Measurements from ENCODE around the gene NPIPA1. TPM values are rescaled to one million over a fixed set of nuclear protein-coding genes. Genes with fewer than 3 reads are reported as not detected.
"Not testable (repeated sequence)": the region's sequence is repeated elsewhere in the genome, so short reads cannot be mapped to it uniquely, and the experiment has no call there.

The NPIPA1 gene
- total RNA-seq, 2 experiments from 2014 or later, result 91.5 to 94.3 TPM

DNA sequence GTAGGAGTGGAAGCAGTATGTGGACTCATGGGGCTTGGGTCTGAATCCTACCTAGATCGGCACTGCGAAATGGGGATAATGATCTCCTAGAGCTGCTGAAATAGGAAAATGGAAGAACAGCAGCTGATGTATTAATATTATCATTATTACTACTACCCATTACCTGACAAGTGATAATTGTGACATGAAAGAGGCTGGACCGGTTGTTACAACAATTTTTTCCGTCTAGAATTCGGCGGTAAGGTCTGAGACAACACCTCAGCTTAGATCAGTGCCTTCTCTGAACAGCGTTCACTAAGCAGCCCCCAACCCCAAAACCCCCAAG lies 37.0 kb downstream of the NPIPA1 start:
- ATAC-seq; CTCF ChIA-PET; DNase-seq; H3K36me3 Mint-ChIP-seq (ENCODE audit: low read depth); H3K27me3 Mint-ChIP-seq (ENCODE audit: low read depth); POLR2A ChIA-PET; H3K9me3 Mint-ChIP-seq (ENCODE audit: insufficient read depth): not testable (repeated sequence)
- Mint-ChIP-seq H3K4me1 (ENCODE audit: low read depth) (peaks cover 20% of the 10 kb centered on the region), H3K27ac (peak overlapping the region; percentile 91), H3K4me3 (peak overlapping the region; percentile 83)

DNA sequence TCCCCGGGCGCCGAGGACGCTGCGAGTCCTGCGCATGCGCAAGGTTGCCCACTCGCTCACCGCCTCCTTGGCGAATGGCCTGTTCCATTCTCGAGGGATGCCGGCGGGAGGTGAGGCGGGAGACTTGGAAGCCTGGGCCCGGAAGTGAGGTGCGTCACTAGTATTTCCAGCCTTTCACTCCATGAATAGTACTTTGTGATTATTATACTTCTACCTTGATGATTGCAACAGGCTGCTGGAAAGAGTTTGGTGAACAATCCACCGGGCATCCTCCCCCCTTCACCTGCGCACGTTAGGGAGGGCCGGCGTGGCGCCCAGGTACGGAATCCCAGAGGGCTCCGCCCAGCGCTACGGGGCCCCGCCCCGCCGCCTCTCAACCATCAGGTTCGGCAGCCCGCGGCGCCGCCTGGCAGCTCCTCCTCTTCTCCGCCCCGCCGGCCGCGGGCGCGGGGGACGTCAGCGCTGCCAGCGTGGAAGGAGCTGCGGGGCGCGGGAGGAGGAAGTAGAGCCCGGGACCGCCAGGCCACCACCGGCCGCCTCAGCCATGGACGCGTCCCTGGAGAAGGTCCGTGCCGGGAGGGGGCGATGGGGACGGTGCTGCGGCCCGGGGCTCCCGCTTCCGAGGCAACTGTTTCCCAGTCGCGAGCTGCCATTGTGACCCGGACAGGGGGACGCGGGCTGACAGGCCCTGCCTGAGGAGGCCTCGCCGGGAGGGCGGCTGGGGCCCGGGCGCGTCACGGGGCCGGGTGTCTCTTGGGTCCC lies 37.6 kb downstream of the NPIPA1 start, which contains the start of gene PDXDC1:
Gene PDXDC1, plus strand, starts transcription at position 371 of the 762 bp plus-strand sequence. Its CDS starts 174 bp downstream, at position 545.
- Mint-ChIP-seq H3K27ac (peak within 1 kb of the TSS; percentile 91), H3K4me3 (peak within 1 kb of the TSS; percentile 85), H3K4me1 (ENCODE audit: low read depth) (peaks cover 20% of the 10 kb centered on the region)
- DNase-seq (peak; percentile 97), ATAC-seq (peak; percentile 97)
- CTCF ChIA-PET; H3K36me3 Mint-ChIP-seq (ENCODE audit: low read depth); H3K27me3 Mint-ChIP-seq (ENCODE audit: low read depth); H3K9me3 Mint-ChIP-seq (ENCODE audit: insufficient read depth); POLR2A ChIA-PET: not testable (repeated sequence)

DNA sequence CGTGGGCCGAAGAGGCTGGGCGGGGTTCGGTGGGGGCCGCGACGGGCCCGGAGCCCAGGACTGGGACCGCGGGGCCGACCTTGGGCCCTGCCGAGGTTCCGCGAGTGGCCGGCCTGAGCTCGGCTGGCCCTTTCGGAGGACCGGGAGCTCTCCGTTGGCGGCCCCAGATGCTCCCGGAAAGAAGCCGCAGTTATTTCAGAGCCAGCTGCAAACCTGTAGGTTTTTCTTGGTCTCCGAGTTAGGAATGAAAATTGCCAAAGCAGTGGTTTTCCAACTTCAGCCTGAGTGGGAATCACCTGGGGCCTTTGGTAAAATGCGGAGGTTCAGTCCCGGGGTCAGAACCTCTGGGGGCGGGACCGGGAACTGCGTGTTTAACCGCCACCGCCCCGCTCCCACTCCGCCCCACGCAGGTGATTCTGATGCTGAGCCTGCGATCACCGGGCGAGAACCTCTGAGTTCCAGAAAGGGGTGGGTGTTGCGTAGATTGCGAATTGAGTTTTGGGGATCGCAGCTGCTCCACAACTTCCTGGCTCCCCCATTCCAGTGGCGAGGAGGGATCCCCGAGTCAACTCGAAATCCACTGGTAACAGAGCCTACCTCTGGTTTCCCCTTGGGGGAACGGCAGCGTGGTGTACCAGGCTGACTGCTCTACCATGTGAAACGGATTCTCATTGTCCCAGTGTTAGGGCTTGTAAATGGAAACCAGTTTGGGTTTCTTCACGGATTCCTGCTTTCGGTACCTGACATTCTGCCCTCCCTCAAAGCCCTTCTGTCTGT lies 38.4 kb downstream of the NPIPA1 start:
- DNase-seq, result peak; percentile 63
- peaks cover 20% of the 10 kb centered on the region for H3K4me1 Mint-ChIP-seq (ENCODE audit: low read depth)
- peak; percentile 29 for ATAC-seq
- H3K36me3 Mint-ChIP-seq (ENCODE audit: low read depth); POLR2A ChIA-PET; H3K27me3 Mint-ChIP-seq (ENCODE audit: low read depth); H3K9me3 Mint-ChIP-seq (ENCODE audit: insufficient read depth); CTCF ChIA-PET: not testable (repeated sequence)
- H3K27ac Mint-ChIP-seq, result peak overlapping the region; percentile 77
- peak overlapping the region; percentile 85 for H3K4me3 Mint-ChIP-seq

DNA sequence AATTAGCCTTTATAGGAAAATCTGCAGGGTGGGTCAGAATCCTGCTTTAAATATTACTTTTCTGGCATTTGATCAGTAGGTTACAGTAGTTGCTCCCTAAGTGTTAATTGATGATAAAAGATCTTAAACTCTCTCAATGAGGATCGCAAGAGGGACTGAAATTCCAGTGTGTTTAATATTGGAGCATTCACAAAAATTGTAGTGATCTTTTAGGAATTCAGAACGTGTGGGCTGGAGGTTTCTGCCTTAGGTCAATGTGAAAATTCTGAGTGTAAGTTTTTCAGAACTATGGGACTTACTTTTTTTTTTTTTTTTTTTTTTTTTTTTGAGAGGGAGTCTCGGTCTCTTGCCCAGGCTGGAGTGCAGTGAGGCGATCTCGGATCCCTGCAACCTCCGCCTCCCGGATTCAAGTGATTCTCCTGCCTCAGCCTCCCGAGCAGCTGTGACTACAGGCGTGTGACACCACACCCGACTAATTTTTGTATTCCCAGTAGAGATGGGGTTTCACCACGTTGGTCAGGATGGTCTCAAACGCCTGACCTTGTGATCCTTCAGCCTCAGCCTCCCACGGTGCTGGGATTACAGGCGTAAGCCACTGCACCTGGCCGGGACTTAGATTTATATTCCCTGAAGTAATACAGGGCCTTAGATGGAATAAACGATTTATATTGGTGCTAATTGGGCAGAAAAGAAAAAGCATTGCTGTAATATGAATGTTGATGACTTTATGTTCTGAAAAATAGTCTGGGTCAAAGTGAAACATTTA lies 39.9 kb downstream of the NPIPA1 start:
- H3K27me3 Mint-ChIP-seq (ENCODE audit: low read depth), result not testable (repeated sequence)

DNA sequence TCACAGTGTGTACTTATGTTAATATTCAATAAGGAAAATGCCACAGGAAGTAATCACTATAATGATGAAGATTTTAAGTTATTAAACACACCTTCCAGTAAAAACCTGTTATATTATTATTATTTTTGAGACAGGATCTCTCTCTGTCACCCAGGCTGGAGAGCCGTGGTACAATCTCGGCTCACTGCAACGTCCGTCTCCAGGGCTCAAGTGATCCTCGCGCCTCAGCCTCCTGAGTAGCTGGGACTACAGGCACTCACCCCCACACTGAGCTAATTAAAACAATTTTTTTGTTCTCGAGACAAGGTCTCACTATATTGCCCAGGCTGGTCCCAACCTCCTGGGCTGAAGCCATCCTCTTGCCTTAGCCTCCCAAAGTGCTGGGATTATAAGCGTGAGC lies 41.0 kb downstream of the NPIPA1 start:
- ATAC-seq; H3K9me3 Mint-ChIP-seq (ENCODE audit: insufficient read depth); POLR2A ChIA-PET; CTCF ChIA-PET; H3K4me3 Mint-ChIP-seq; H3K27me3 Mint-ChIP-seq (ENCODE audit: low read depth); H3K36me3 Mint-ChIP-seq (ENCODE audit: low read depth); DNase-seq; H3K27ac Mint-ChIP-seq: not testable (repeated sequence)
- peaks cover 20% of the 10 kb centered on the region for H3K4me1 Mint-ChIP-seq (ENCODE audit: low read depth)

More for the DNA sequence above, 39.9 kb downstream of the NPIPA1 start:
- POLR2A ChIA-PET; H3K9me3 Mint-ChIP-seq (ENCODE audit: insufficient read depth); H3K4me3 Mint-ChIP-seq; DNase-seq; H3K36me3 Mint-ChIP-seq (ENCODE audit: low read depth); ATAC-seq; CTCF ChIA-PET; H3K27ac Mint-ChIP-seq: not testable (repeated sequence)
- H3K4me1 Mint-ChIP-seq (ENCODE audit: low read depth), result peaks cover 20% of the 10 kb centered on the region

DNA sequence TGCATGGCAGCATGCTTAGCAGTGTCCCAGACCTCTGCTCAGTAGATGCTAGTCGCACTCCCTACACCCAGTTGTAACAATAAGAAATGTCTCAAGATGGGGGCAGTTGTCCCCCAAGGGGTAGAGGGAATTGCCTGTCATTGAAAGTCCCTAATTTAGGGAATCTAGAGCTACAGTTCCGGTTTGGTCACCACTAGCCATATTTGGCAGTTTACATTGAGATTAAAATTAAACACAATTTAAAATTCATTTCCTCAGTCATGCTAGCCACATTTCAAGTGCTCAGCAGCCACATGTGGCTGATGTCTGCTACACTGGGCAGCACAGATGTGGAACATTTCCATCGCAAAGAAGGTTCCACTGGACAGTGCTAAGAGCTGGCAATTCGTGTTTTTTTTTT lies 41.7 kb downstream of the NPIPA1 start:
- H3K4me1 Mint-ChIP-seq (ENCODE audit: low read depth), result peaks cover 17% of the 10 kb centered on the region
- H3K27ac Mint-ChIP-seq; H3K4me3 Mint-ChIP-seq; H3K36me3 Mint-ChIP-seq (ENCODE audit: low read depth); ATAC-seq; DNase-seq; H3K9me3 Mint-ChIP-seq (ENCODE audit: insufficient read depth); H3K27me3 Mint-ChIP-seq (ENCODE audit: low read depth); POLR2A ChIA-PET: not testable (repeated sequence)
- CTCF ChIA-PET, result interaction anchor here (0.7 kb wide), 1 partner anchor 42 kb away, joined by 3 read pairs; no protein-coding TSS in a partner anchor

DNA sequence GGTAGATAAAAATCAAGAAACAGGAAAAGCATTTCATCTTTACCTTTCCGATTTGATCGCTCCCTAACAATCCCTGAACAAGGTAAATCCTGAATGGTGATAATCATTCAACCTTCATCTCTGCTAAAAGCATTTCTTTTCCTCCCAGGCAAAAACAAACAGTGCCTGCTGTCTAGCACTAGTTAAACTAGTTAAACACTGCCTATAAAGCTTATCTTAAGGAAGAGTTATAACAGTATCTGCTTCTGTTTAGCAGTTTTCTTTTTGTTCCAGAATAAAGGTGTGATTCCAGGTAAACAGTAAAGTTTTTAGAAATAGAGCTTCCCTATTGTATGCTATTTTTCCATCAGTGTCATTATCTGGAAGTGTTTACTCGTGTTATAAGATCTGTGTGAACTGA lies 44.0 kb downstream of the NPIPA1 start:
- DNase-seq; POLR2A ChIA-PET; CTCF ChIA-PET; H3K4me1 Mint-ChIP-seq (ENCODE audit: low read depth); H3K4me3 Mint-ChIP-seq; H3K9me3 Mint-ChIP-seq (ENCODE audit: insufficient read depth); H3K27me3 Mint-ChIP-seq (ENCODE audit: low read depth); H3K27ac Mint-ChIP-seq; ATAC-seq; H3K36me3 Mint-ChIP-seq (ENCODE audit: low read depth): not testable (repeated sequence)

DNA sequence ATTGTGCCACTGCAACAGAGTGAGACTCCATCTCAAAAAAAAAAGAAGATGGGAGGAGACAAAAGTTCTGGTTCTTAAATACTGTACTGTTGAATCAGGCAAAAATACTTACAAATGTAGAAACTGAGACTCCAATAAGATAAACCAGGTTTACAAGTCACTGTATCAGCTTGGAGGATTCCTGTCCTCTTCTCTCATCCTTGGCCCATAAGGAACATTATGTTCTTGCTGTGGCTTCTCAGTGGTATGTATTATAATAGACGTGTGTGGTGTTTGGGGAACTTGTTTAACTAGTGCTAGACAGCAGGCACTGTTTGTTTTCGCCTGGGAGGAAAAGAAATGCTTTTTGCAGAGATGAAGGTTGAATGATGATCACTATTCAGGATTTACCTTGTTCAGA lies 45.3 kb downstream of the NPIPA1 start:
- H3K27ac Mint-ChIP-seq; DNase-seq; H3K4me3 Mint-ChIP-seq; H3K36me3 Mint-ChIP-seq (ENCODE audit: low read depth); H3K27me3 Mint-ChIP-seq (ENCODE audit: low read depth); CTCF ChIA-PET; ATAC-seq; POLR2A ChIA-PET; H3K9me3 Mint-ChIP-seq (ENCODE audit: insufficient read depth); H3K4me1 Mint-ChIP-seq (ENCODE audit: low read depth): not testable (repeated sequence)

DNA sequence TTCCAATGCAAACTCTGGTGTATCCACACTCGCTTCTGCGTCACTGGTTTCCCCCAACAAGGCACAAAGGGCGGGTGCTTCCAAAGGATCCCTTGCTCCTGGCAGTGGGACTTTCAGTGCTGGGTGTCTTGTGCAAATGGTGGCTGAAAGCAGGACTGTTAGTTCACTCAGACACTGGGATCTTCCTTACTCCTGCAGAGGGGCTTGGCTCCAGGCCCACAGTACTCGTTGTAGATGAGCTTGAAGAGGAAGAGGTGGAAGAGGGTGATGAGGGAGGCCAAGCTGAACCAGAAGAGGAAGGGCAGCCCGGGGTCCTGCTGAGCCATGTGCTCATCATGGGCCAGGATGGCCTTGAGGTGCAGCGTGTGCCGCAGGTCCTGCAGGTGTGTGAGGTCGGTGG lies 50.8 kb downstream of the NPIPA1 start:
- not testable (repeated sequence) for H3K27ac Mint-ChIP-seq

DNA sequence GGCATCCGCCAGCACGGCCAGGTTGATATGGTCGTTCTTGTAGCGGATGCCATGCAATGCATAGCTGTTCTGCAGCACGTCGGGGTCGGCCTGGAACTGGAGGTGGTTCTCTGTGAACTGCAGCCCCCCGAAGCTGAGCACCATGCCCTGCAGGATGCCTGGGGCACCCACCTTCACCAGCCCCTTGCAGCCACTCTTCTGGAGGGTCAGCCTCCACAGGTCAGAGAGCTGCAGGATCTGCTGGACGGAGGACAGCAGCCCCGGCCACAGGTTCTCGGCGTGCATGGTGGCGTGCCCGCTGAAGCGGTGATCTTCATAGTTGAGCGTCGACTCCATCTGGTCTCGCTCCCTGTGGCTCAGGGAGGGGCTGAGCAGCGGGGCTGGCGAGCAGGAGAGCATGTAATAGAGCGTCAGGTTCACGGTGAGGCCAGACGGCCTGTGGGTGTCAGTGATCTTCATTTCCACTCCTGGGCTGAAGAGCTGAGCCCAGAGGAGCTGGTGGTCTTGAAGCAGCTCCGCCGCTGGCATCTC lies 51.5 kb downstream of the NPIPA1 start:
- CTCF ChIA-PET; ATAC-seq; H3K27me3 Mint-ChIP-seq (ENCODE audit: low read depth); H3K27ac Mint-ChIP-seq; POLR2A ChIA-PET; DNase-seq; H3K9me3 Mint-ChIP-seq (ENCODE audit: insufficient read depth); H3K4me1 Mint-ChIP-seq (ENCODE audit: low read depth); H3K4me3 Mint-ChIP-seq: not testable (repeated sequence)
- peaks cover 35% of the 10 kb centered on the region for H3K36me3 Mint-ChIP-seq (ENCODE audit: low read depth)

More for the DNA sequence above, 50.8 kb downstream of the NPIPA1 start:
- CTCF ChIA-PET; DNase-seq; POLR2A ChIA-PET; H3K27me3 Mint-ChIP-seq (ENCODE audit: low read depth); ATAC-seq; H3K9me3 Mint-ChIP-seq (ENCODE audit: insufficient read depth); H3K4me3 Mint-ChIP-seq; H3K4me1 Mint-ChIP-seq (ENCODE audit: low read depth): not testable (repeated sequence)
- H3K36me3 Mint-ChIP-seq (ENCODE audit: low read depth), result peaks cover 30% of the 10 kb centered on the region

DNA sequence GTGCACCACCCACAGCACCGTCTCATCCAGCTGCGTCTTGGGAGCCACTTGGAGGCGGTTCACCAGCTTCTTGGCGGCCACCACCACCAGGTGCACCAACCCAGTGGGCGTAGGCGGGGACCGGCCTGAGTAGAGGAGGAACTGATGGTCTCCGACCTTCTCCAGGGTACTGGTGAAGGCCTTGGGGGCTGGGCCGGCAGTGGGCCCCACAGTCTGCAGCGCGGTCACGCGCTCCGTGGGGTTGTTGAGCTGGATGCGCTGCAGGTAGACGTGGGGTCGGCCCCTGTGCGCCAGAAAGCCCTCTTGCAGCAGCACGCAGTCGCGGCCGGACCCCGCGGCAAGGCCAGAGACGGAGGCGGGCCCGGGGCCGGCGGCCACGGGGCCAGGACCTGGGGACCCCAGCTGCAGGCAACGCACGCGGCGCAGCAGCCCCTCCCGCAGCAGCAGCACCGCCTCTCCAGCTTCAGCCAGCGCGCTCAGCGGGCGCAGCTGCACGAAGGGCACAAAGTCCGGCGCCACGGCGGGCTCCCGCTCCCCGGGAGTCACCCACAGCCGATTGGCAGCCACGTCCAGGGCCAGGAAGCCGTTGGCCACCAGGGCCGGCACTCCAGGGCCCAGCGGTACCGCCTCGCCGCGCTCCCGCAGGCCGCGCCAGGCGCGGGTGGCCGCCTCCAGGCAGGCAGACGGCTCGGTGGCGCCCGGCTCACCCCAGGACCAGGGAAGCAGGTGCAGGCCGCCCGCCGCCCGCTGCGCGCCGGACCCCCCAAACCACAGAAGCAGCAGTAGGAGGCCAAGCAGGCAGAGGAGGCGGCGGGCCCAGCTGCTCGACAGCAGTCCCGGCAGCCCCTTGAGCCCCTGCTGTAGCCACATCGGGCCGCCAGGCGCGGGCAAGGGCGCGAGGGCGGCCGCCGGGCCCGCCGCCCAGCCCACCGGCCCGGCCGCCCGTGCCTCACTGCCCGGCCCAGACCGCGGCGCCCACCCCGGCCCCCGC lies 52.3 kb downstream of the NPIPA1 start:
- CTCF ChIA-PET; H3K27me3 Mint-ChIP-seq (ENCODE audit: low read depth); H3K4me3 Mint-ChIP-seq; H3K9me3 Mint-ChIP-seq (ENCODE audit: insufficient read depth); H3K27ac Mint-ChIP-seq; POLR2A ChIA-PET; H3K4me1 Mint-ChIP-seq (ENCODE audit: low read depth); DNase-seq: not testable (repeated sequence)
- ATAC-seq, result peak; percentile 39
- peaks cover 36% of the 10 kb centered on the region for H3K36me3 Mint-ChIP-seq (ENCODE audit: low read depth)

All from activated CD8-positive, alpha-beta T cell treated with anti-CD3 and anti-CD28 coated beads, Interleukin-2, amount 10 ng/mL, durations not matched to agents 7 days and 5 days (primary cell).